Measurements from ENCODE around the gene EFHC2.

Gene EFHC2, protein sequence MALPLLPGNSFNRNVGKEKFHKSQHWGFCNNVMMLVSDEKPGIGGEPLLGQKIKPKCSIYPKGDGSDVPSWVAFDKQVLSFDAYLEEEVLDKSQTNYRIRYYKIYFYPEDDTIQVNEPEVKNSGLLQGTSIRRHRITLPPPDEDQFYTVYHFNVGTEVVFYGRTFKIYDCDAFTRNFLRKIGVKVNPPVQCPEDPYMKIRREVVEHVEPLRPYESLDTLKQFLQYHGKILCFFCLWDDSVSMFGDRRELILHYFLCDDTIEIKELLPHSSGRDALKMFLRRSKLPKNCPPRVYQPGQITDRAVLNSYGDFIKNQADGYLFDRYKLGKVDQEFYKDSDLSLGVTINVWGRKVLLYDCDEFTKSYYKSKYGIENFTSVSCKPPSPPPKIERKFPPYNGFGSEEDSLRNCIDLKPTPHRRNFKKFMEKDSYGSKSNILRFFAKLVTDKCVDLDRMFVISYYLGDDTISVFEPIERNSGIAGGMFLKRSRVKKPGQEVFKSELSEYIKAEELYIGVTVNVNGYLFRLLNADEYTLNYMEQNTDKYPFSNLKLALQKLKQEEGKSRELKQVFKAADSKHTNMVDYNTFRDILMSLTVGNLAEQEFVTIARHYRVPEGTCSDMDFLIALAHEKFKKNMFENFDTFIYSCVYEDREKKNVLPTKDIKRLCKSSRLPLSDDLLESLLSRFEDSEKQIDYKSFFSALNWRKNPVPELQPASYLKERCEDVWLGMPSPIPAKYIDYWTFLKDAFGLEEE

GRCh38 chrX:44343412-44344141 is at the start of gene EFHC2:
EFHC2 (minus strand) TSS chrX:44343672; CDS start chrX:44343588, 84 bp downstream.
- intact Hi-C loops (cut with DNase I), result no loop called here
- peak in 35 of 42 donors; percentile 1 to 57 (median 22) for DNase-seq

GRCh38 chrX:44392767-44393166 is 49.3 kb upstream of the EFHC2 start:
- DNase-seq, result peak in 16 of 42 donors; percentile 1 to 43 (median 14)
- intact Hi-C loops (cut with DNase I), result no loop called here

DNA sequence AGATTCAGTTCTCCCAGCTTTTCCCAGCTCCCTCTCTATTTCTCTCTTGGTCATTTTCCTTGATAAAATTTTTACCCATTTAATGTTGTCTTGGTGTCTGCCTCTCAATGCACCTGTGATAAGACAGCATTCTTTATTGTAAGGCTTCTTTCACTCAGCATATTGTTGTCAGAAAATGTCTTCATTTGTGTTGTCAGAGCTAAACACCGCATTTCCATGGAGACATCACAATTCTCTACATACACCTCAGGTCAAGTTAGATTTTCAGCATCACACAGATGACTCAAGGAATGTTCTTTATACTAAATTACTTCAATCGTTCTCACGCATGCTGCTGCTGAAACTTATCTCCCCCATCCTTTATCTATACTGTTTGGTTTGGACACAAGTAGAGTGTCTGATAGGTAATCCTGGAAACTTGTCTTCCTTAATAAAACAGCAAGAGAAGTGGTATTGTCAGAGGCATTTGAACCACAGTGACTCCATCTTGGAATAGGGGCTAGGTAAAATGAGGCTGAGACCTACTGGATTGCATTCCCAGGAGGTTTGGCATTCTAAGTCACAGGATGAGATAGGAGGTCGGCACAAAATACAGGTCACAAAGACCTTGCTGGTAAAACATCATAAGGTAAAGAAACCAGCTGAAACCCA is 41.3 kb upstream of the EFHC2 start:
- intact Hi-C loops (cut with DNase I), result no loop called here
- DNase-seq, result no peak

DNA sequence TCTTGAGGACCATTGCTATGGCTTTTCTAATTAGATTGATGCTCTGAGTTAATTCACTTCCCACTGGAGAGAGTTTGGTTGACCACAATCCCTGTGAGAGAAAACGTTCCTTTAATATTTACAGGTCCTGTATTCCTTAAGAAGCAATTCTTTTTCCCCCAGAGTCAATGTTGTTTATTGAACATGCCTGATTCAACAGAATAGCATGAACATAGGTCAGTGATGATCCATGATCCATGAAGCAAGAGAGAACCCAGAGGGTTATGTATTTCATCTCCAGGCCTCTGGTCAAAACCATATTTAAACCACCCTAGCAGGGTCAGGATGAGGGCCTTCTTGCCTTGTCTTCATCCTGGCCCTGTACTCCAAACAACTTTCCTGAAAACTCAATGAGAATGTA is 39.4 kb upstream of the EFHC2 start:
- DNase-seq, result no peak
- intact Hi-C loops (cut with DNase I), result no loop called here

DNA sequence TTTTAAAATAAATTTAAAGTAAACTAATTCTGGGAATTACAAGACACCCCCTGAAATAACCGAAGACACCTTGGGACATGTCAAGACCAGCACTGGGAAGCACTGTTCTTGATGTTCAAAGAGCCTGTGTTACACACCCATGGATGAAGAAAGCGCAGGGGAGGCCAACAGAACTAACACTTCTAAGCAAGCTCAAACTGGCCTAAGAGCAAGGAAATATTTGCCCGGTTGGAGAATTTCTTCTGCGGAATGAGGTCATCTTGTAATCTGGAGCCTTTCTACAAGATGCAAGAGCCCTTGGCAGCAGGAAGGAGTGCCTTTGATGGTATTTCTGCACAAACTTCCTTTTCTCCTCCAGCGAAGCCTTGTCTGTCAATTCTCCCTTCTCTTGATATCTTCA is 9.3 kb upstream of the EFHC2 start:
- intact Hi-C loops (cut with DNase I), result no loop called here
- DNase-seq, result no peak

DNA sequence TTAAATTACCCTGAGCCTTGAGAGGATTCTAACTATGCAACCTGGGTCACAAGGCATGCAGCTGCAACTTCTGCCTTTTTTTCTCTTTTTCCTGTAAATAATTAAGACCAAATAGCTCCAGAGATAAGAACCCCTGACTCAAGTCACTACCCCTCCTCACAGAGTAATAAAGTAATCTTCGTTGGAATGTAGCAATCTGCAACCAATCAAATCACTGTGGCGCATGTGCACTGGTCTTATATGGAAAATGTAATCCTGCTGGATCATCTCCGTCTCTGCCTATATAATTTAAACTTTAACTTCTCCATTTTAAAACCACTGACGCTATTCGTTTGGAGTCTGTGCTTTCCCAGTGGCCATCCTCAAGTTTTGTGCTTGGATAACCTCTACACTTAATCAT is 6.1 kb upstream of the EFHC2 start:
- intact Hi-C loops (cut with DNase I), result no loop called here
- no peak for DNase-seq

GRCh38 chrX:44344687-44345086 is 1.2 kb upstream of the EFHC2 start:
- DNase-seq, result no peak
- intact Hi-C loops (cut with DNase I), result no loop called here

DNA sequence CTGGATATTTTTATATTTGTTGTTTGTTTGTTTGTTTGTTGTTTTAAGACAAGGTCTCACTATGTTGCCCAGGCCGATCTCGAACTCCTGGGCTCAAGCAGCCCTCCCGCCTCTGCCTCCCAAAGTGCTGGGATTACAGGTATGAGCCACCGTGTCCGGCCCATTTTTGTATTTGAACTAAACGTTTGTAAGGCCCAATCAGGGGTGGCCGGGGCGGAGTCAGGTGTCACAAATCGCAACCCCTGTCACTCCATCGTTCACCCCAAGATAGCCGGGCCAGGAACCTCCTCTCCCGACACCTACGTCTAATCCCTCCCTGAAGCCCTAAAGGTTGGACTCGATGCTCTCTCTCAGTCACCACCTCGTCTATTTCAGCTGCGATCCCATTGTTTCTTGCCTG is 722 bp upstream of the EFHC2 start:
- no peak for DNase-seq
- intact Hi-C loops (cut with DNase I), result no loop called here

- DNase-seq, result no peak
- intact Hi-C loops (cut with DNase I), result no loop called here
These were observed 606 bp downstream of the EFHC2 start for GRCh38 chrX:44342866-44343265.

DNA sequence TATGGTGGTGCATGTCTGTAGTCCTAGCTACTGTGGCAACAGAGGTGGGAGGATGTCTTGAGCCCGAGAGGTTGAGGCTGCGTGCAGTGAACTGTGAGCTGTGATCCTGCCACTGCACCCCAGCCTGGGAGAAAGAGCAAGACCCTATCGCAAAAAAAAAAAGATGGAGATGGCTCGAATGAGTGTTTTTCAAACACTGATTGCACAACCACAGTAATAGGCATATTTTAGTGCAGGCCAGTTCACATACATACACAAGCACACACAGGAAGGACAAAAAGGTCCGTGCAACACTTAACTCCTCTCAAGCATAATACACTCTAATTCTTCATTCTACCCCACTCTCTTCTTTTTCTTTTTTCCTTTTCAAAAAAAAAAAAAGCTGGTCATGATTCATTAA is 5.1 kb downstream of the EFHC2 start:
- intact Hi-C loops (cut with DNase I), result no loop called here
- DNase-seq, result no peak

GRCh38 chrX:44332437-44332836 is 11.0 kb downstream of the EFHC2 start:
- DNase-seq, result no peak
- intact Hi-C loops (cut with DNase I), result no loop called here

DNA sequence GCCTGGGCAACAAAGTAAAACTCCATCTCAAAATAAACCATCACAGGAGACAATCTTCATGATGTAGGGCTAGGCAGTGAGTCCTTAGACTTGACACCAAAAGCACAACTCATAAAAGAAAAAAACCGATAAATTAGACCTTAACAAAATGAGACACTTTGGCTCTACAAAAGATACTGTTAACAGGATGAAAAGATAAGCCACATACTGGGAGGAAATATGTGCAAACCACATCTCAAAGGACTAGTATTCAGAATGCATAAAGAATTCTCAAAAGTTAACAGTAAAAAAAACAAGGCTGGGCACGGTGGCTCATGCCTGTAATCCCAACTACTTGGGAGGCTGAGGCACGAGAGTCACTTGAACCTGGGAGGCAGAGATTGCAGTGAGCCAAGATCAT is 13.2 kb downstream of the EFHC2 start:
- DNase-seq, result no peak
- intact Hi-C loops (cut with DNase I), result no loop called here

- no peak for DNase-seq
- intact Hi-C loops (cut with DNase I), result no loop called here
These were observed 23.9 kb downstream of the EFHC2 start for GRCh38 chrX:44319550-44319949.

DNA sequence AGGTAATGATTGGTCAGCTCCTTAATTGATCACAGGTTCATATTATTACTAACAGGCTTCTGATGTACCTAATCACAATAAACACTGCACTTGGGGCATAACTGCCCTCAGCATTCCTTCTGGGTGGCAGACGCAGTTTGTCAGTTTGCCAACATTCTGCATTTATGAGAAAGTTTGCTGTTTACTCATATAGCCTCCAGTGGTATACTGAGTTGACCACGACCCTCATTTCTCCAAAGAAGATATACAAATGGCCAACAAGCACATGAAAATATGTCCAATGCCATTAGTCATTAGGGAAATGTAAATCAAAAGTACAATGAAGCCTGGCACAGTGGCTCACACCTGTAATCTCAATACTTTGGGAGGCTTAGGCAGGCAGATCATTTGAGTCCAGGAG is 26.3 kb downstream of the EFHC2 start:
- no peak for DNase-seq
- intact Hi-C loops (cut with DNase I), result no loop called here

DNA sequence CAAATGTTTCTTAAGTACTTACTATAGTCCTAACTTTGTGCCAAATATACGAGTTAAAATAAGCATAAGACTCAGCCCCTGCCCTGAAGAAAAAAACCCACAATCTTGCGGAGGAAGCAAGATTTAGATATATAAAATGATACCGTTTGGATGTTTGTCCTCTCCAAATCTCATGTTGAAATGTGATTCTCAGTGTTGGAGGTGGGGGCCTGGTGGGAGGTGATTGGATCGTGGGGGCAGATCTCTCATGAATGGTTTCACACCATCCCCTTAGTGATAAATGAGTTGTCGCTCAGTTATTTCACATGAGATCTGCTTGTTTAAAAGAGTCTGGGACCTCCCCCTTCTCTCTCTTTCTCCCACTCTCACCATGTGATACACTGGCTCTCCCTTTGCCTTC is 28.7 kb downstream of the EFHC2 start:
- intact Hi-C loops (cut with DNase I), result no loop called here

DNA sequence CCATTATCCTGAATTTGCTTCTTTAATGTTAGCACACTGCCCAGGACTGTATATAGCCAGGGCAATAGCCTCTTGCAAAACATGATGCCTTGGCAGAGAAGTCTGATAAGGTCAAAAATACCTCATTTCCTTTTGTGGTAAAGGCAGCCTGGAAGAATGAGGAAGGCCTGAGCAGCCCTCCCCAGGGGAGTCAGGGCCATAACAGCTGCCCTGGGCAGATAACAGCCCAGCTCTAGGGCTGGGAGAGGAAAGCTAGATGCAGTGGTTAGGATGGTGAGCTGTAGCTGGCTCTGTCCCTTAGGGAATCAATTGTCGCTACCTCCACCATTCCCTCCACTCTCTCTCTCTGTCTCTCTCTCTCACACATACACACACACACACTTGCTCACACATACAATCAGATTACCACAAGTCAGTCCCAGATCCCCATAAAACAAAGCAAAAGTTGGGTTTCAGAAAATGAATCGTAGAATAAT is 29.2 kb downstream of the EFHC2 start:
- intact Hi-C loops (cut with DNase I), result no loop called here
- peak in 1 of 42 donors; percentile 1 for DNase-seq

More for the DNA sequence above, 28.7 kb downstream of the EFHC2 start:
- no peak for DNase-seq

GRCh38 chrX:44312421-44312820 is 31.1 kb downstream of the EFHC2 start:
- intact Hi-C loops (cut with DNase I), result no loop called here
- DNase-seq, result no peak

GRCh38 chrX:44310227-44310626 is 33.2 kb downstream of the EFHC2 start:
- no peak for DNase-seq
- intact Hi-C loops (cut with DNase I), result no loop called here

DNA sequence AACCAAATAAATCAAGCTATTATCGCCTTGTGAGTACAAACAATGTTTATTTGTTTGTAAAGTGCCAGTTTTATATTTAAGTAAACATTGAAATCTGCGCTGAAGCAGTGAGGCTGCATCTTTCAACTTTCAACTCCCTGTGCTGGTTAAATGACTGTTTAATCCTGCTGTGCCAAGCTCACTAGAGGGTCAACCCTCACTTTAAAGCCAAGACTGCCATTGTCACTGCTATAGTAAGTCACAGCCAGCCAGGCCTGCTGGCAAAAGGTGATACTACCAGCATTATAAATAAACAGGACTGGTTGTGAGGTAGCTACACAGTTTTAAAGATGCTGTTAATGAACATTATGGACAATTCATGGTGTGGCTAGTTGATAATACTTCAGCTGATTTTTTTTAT is 34.6 kb downstream of the EFHC2 start:
- intact Hi-C loops (cut with DNase I), result no loop called here
- DNase-seq, result no peak

Data from head of caudate nucleus (tissue), 42 donors.